Stromal cell of bone marrow (primary cell): Measurements from ENCODE around the gene NTMT2.
"Not testable (repeated sequence)": the region's sequence is repeated elsewhere in the genome, so short reads cannot be mapped to it uniquely, and the experiment has no call there.

Experiments used
- DNase-seq: peaks from one replicate; pipeline ENCODE4 v3.0.0-alpha.2; 2012; ENCODE audit warnings: low read depth

NTMT2 gene

DNA sequence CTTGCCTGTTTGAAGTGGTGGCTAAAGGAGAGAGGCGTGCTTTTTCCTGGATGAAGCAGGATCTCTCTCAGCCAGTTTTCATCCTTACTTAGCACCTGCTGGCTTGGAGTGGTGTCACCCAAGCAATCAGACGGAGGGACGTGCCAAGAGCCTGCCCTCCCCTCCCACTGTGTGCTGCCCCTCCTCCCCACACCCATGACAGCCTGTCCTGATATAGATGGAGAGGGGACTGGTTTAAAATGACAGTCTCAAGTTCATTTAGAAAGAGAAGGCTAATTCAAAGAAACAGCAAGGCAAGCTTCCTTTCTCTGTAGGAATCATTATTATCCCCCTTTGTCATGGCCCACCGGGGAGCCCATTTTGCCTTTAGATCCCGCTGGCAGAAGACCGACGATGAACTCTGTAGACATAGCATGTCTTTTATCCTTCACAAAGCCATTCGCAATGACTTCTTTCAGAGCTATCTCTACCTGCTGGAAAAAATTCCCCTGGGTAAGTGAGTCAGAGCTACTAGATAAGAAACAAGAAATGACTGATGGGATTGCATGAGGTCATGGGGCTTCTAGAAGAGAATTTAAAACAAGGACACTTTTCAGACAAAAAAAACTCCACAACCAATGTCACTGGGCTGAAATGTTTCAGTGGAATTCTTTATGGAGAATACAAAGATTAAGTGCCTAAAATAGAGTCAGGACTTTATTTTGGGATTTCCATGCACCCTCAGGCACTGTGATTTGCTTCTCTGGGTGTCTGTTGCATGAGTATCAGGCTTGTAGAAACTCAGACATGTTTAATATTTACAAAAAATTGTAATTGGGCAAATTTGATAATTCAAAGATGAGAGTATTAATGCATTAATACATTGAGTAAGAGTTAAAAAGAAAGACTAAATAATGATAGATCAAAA lies at the start of gene NTMT2:
TSS of gene NTMT2 (plus strand) at position 190 of the 907 bp plus-strand sequence. CDS start at position 339, 149 bp downstream.
- DNase-seq = no peak

DNA sequence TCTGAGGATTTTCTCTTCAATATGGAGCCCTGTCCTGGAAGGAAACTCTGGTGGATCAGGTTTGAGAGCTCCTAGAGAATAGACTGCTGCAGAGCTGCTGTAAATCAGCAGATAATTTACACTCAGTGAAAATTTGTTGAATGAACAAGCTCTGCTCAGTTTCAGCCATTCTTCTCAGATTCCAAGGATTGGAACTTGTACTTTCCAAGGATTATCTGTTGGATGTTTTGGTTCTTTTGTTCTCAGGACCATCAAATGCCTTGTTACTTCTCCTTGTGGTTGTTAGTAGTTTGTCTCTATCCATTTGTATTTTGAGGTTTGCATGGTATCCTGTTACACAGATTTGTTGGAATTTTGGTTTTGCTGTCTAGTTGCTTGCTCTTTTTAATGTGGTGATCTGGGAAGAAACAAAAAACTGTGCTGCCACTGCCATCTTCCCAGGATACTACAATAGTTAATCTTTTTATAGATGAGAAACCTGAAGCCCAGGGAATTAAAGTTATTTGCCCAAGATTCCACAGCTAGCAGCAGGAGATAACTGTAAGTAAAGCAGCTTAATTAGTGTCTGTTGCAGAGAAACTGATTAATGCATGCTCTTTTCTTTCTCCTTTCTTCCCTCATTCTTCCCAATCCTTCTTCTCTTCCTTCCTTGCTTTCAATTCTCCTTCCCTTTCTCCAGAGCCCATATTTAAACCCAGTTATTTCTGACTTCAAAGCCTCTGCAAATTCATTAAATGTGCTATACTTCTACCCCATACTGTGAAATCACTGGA lies 49.6 kb upstream of the NTMT2 start:
- DNase-seq = no peak

DNA sequence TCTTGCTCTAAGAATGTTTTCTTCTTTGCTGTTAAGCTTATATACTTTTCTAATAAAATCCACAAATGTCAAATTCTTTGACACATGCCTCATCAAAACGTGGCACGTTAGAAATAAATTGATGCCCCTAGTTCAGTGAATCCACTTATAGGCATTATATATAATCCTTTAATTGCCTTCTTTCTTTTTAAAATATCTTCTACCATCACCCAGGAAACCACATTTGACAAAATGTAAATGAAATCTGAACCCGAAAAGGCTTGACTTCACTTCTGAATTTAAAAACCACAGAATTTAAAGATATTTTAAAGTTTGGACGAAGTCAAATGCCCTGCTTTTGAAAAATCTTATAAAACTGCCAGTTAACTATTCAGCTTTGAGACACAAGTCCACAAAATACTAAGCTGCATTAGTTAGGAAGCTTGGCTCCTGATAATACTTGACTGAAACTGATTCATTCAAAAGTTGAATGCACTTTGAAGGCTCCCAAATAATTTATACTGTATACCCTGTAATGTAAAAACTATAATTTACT lies 48.9 kb upstream of the NTMT2 start:
- no peak for DNase-seq

DNA sequence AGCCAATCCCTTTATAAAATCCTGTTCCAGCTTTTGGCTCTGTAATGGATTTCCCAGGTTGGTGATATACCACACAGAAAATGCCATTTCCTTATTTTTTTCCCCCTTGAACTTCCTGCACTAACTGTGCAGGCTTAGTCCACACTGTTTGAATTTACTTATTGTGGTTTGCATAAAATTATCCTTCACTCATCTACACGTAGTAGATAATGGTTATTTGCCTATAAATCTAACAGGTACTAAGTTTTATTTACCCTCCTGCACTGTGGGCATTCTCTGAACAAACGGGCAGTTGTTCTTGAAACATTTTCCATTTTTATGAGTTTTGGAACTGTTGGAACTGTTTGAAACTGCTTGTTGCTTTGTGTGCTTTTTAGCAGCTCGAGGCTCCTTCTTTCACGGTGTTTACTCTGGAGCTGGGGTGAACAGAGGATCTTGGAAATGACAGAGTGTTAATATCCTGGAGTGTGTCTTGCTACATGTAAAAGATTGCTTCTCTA lies 48.3 kb upstream of the NTMT2 start:
- no peak for DNase-seq

DNA sequence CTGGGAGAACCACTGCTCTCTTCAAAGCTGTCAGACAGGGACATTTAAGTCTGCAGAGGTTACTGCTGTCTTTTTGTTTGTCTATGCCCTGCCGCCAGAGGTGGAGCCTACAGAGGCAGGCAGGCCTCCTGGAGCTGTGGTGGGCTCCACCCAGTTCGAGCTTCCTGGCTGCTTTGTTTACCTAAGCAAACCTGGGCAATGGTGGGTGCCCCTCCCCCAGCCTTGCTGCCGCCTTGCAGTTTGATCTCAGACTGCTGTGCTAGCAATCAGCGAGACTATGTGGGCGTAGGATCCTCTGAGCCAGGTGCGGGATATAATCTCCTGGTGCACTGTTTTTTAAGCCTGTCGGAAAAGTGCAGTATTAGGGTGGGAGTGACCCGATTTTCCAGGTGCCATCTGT lies 32.6 kb upstream of the NTMT2 start:
- not testable (repeated sequence) for DNase-seq

DNA sequence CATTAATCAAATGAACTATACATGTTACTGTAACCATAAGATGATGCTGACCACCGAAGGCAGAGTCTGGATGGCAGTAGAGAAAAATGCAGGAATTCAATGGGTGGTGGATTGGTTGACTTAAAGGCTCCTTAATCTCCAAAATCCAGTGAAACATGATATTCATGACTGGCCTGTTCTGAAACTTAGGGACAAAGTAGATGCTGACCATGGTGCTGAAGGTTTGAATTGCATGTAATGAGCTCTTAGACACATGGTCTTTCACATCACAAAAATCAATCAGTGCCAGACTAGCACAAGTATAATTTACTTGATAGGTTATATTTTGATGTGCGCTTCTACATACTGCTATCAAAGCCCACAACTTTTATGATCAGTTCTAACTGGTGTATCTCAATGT lies 30.9 kb upstream of the NTMT2 start:
- DNase-seq = peak; percentile 27

DNA sequence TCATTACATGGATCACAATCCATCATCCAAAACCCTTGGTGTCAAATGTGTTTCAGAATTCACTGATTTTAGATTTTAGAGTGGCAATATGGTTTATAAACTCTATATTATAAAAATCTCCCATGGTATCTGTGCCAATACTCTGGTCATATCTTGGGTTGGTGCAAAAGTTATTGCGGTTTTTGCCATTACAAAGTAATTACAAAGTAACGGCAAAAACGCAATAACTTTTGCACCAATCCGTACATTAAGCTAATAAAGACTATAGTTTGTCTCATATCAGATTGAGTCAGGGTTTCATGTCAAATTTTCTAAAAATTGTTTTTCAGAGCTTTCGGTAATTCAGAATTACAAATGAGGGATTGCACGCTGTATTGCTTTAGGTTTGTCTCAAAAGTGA lies 23.4 kb upstream of the NTMT2 start:
- DNase-seq = no peak

DNA sequence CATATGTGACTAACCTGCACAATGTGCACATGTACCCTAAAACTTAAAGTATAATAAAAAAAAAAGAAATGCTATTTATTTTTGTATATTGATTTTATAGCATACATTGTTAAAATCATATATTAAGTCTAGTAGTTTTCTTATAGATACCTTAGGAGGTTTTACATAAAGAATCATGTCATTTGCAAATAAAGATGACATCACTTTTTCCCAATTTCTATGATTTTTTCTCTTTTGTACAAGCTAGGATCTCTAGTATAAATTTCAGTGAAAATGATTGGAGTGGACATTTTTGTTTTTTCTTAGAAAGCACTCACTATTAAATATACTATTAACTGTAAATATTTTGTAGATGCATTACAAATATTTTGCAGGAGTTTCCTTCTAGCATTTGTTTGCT lies 20.5 kb upstream of the NTMT2 start:
- DNase-seq = no peak

DNA sequence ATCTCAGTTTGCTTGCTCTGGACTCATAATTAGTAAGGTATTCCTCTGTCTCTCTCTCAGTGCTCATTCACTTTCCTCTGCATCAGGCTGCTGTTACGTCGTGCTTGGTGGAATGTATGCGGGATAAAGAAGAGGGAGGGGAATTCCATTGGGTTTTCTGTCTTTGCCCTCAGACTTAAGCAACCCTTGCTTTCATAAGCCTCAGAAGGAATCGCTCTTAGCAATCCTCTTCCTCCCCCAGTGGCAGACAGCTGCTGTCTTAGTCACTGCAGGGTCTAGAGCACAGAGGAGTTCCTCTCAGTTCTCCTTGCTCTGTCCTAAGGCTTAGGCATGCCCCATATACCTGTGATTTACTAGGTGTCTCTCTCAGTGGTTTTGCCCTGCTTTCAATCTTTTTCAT lies 19.1 kb upstream of the NTMT2 start:
- peak; percentile 83 for DNase-seq

DNA sequence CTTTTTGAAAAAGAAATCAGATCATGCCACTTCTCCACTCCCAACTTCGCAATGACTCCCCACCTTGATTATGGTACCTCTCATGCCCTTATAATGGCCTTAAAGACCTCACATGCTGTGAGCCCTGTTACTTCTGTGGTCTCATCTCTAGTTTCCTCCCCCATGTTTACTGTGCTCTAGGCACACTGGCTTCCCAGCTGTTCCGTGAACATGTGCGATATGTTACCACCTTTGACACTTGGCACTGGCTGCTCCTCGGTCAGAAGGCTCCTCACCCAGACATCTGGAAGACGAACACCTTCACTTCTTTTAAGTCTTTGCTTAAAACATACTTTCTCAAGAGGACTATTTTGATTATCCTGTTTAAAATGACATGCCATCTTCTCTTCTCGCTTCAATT lies 14.3 kb upstream of the NTMT2 start:
- no peak for DNase-seq

DNA sequence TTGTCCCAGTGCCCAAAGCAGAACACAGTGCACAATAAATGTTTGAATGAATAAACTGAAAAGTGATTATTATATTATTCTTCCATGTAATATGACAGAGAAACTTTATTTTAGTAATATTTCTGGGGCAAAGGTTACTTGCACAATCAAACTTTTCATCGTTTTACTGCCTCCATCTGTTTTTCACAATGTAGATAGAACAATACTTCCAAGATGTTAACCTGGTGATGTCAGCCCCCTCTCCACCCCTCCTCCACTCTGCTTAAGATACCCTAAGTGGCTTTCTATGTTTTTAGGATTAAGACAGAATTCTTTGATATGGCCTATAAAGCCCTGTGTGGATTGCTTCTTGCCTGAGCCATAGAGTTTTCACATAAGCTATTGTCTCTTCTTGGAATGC lies 13.8 kb upstream of the NTMT2 start:
- no peak for DNase-seq

DNA sequence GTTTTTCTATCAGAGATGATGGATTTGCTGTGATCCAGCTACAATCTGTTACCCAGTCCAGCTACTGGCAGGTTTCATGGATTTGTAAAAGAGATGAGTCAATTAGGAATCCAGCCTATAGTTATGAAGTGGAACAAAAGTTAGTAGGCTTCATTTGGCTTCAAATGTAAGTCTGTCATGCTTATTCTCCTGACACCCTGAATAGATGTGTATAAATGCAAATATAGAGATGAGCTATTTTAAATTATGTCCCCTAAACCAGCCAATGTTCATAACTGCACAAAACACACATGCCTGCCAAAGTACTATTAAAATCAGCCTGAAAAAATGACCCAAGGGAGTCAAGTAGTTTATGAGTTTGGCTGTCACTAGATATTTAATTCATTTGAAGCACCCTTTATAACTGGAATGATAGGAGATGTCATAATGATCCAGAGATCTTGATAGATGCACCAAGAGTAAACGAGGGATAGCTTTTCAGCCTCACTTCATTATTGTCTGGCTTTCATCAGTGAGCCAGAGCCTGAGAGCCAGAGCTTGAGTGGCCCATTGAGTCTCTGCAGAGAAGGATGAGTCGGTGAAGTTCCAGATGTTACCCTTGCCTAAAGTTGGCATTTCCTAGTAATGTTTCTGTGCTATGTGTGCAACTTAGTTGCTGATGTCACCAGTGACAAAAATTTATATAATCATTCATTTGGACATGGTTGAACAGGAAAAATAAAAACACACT lies 11.8 kb upstream of the NTMT2 start:
- no peak for DNase-seq

DNA sequence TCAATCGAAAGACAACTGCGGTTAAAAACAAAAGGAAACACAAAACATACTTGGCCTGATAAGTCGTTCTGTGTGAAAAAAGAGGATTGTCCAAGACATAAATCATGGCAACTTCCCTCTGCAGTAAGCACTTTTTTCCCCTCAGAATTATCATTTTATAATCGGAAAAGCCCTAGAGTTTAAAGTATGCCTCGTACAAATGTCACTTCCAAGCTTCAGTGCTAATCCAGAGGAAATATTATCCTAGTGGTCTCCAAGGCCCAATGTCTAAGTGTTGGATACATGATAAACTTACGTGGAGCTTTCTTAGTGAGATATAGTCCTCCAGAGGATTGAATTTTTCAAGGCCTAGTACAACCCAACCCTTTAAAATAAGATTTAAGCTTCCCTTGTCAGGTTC lies 11.2 kb upstream of the NTMT2 start:
- DNase-seq = no peak

DNA sequence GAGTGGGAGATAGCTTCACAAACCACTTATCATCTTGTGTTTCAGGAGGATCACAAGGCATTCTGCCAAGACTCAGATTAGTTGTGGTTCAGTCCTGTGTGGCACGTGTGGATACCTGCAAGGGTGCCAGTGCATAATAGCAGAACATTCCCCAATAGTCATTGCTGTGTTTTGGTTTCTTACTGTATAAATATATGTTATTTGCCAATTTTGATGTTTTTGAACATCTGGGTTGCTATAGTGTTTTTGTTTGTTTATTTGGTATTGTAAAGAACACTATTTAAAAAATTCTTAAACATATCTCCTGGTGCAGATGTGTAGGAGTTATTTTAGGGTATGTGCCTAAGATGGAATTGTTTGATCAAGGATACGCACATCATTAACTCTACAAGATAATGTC lies 5.4 kb upstream of the NTMT2 start:
- no peak for DNase-seq

DNA sequence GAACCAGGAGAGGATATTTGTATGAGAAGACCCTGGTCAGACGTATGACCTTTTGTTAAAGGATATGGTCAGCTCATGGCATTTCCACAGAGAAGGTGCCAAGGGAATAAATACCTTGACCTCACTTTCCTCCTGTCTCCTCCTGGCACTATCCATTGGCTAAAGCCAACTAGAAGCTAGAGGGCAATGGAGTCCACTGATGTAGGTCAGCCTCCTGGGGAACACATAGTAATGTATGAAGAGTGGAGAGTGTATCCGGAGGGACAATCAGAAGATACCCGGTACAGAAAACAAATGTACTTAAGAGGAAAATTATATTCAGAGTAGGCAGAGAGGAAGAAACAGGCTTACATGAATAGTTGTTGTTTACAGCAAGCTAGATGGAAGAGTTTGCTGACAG lies 698 bp upstream of the NTMT2 start:
- DNase-seq = no peak

DNA sequence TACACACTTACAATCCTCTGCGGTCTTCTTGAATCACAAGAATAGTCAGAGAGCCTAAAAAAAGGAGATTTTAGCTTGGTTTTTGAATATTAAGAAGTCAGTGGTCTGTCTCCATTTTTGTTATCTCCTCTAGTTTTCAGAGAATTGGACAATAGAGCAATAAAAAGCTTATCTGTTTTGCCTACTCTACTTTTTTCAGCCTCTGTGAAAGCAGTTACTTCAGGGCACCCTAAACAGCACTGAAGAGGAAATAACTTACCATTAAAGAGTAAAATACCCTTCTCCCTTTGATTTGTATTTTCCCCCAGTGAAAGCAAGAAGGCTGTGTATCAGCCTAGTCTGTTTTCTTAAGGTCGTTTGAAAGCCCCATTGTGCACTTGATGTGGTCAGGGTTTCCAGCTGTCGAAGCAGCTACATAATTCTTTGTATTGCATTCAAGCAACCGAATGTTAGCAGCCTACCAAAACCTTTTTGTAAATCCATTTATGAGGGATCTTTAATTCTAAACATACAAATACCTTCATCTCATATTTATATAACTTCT lies 1.0 kb downstream of the NTMT2 start:
- DNase-seq = no peak

DNA sequence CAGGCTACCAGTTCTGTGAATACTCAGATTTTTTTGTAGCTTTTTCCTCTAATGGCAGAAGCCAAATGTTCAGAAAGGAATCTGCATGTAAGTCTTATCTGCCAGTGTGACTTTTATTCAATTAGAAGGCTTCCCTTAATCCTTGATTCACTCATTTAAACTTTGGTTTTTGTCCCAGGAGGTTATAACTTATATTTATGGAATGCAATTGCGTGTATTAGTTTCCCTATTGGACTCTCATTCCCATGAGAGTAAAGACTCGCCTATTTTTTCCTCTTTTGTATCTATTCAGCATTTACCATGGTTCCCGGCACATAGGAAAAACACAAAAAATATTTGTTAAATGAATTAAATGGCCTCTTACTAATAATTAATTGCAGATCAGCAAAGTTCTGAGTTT lies 3.5 kb downstream of the NTMT2 start:
- no peak for DNase-seq

DNA sequence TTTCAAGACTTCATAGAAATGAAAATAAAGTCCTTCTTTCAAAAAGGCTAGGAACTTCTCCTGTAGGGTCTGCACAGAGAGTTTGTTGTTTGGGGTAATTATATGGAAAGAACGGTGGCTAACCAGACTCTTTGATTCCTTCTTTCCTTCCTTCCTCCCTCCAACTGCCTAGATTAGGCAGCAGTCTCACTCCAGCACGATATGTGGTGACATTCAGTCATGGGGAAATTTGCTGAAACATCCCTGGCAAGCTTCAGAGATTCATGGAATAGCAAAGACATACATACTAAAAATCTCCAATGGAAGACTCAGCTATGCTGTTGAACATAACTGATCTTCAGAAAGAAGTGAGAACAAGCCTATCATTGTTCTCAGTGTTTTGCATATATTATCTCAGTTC lies 4.3 kb downstream of the NTMT2 start:
- no peak for DNase-seq

DNA sequence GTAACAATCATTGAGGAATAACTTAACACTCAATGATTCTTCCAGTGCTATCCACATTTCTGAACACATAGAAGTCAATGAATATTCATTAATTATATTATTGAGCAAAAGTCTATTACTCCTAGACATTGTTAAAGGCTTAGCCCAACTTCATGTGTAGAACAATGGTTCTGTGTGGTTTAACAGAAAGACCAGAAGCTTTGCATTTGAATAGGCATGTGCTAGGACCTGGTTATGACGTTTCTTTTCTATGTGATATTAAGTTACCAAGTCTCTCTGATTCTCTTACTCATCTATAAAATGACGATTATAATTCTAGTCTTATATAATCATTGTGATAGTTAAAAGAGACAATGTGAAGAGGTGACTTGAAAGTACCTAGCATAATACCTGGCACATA lies 5.2 kb downstream of the NTMT2 start:
- DNase-seq = no peak

DNA sequence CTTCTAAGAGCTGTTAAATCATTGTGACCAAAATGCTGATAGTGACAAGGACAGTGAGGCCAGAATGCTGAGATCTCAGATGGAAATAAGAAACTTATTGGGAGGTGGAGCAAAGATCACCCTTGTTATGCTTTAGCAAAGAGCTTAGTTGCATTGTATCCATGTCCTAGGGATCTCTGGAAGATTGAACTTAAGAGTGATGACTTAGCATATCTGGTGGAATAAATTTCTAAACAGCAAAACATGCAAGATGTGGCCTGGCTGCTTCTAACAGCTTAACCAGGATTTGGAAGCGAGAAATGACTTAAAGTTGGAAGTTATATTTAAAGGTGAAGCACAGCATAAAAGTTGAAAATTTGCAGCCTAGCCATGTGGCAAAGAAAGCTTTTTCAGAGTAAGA lies 7.7 kb downstream of the NTMT2 start:
- no peak for DNase-seq

DNA sequence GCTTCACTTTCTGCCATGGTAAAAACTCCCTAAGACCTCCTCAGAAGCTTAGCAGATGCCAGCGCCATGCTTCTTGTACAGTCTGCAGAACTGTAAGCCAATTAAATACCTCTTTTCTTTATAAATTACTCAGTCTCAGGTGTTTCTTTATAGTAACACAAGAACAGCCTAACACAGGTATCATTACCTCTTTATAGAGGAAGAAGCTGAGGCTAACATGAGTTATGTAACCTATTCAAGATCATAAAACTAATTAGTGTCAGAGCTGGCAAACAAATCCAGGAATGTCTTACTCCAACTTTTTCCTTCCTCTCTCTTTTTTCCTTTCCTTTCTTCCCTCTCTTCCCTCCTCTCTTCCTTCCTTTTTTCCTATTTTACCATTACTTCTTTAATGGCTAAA lies 9.3 kb downstream of the NTMT2 start:
- no peak for DNase-seq

DNA sequence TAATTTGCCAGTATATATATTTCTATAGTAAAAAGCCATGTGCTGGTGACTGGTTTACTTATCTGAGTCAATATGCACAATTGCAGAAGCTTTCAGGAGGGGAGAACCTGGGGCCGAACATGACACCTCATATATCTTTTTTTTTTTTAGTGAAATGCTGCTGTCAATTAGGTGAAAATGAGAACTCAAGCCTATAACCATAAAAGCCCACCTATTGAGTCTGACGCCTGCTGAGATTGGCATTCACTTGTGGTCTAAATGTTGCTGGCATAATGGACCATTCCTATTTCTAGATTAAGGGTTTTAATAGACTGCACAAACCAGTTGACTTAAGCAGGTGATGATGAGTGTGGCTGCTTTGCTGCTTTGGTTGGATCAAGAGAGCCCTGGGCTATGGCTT lies 10.8 kb downstream of the NTMT2 start:
- DNase-seq = no peak
